Neural progenitor cell (in vitro differentiated cells): Measurements from ENCODE around the gene ITGA11.

Source experiments
- CTCF ChIP-seq: fragments of 200-600 bp; sonication (generic); IDR thresholded peaks from 2 replicates; pipeline ENCODE4 v1.5.1; 2017; ENCODE audit warnings: antibody characterized with exemption, mild to moderate bottlenecking
- EZH2 ChIP-seq: fragments of 200-600 bp; sonication (generic); IDR thresholded peaks from 2 replicates; pipeline ENCODE4 v1.6.1; 2017; ENCODE audit warnings: antibody characterized with exemption, mild to moderate bottlenecking, moderate library complexity

GRCh38 chr15:68313501-68314410, 118.2 kb downstream of the ITGA11 start:
- no peak for TF ChIP-seq CTCF
- TF ChIP-seq EZH2: no peak
